ENCODE data around the gene PCDHA6.
A peak's percentile ranks its signal among the peaks of the same experiment; 100 is the strongest.
"Not testable (repeated sequence)": the region's sequence is repeated elsewhere in the genome, so short reads cannot be mapped to it uniquely, and the experiment has no call there.

The PCDHA6 gene

GRCh38 chr5:140868721-140869554, 41.2 kb downstream of the PCDHA6 start, which contains the start of gene PCDHA11:
TSS of gene PCDHA11 (plus strand) at chr5:140868957. CDS start at chr5:140869104, 147 bp downstream.
- DNase-seq = no peak

- peak in 1 of 2 donors; percentile 0 for DNase-seq
Observed at GRCh38 chr5:140869555-140869886, 41.8 kb downstream of the PCDHA6 start.

GRCh38 chr5:140870221-140871201, 42.8 kb downstream of the PCDHA6 start:
- DNase-seq = no peak

- DNase-seq = no peak
Observed at GRCh38 chr5:140875085-140876065, 47.6 kb downstream of the PCDHA6 start, which contains the start of gene PCDHA12. TSS of gene PCDHA12 (plus strand) at chr5:140875308. CDS start at chr5:140875473, 165 bp downstream.

GRCh38 chr5:140876541-140877261, 48.9 kb downstream of the PCDHA6 start:
- DNase-seq = not testable (repeated sequence)

GRCh38 chr5:140877262-140877581, 49.5 kb downstream of the PCDHA6 start:
- DNase-seq = no peak

Measured in inflammatory macrophage treated with lipopolysaccharide for 1 hour (primary cell).